ENCODE measurements around the gene OR1L6.

Gene OR1L6

GRCh38 chr9:122767817-122768216 is 25.7 kb downstream of the OR1L6 start:
- H3K4me3 ChIP-seq (ENCODE audit: low read depth, low read length): no peak overlapping the region
- TF ChIP-seq POLR2A (IDR thresholded peaks at IDR 0.05; ENCODE audit: extremely low read depth, insufficient read length) (no peak), MAX (IDR thresholded peaks at IDR 0.05; ENCODE audit: low read depth, low read length) (no peak), MYC (IDR thresholded peaks at IDR 0.05; ENCODE audit: low read depth, low read length) (no peak)
- TF ChIP-seq, protein P1, sequence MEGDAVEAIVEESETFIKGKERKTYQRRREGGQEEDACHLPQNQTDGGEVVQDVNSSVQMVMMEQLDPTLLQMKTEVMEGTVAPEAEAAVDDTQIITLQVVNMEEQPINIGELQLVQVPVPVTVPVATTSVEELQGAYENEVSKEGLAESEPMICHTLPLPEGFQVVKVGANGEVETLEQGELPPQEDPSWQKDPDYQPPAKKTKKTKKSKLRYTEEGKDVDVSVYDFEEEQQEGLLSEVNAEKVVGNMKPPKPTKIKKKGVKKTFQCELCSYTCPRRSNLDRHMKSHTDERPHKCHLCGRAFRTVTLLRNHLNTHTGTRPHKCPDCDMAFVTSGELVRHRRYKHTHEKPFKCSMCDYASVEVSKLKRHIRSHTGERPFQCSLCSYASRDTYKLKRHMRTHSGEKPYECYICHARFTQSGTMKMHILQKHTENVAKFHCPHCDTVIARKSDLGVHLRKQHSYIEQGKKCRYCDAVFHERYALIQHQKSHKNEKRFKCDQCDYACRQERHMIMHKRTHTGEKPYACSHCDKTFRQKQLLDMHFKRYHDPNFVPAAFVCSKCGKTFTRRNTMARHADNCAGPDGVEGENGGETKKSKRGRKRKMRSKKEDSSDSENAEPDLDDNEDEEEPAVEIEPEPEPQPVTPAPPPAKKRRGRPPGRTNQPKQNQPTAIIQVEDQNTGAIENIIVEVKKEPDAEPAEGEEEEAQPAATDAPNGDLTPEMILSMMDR (IDR thresholded peaks at IDR 0.05; ENCODE audit: low read depth, low read length): no peak
- no peak for DNase-seq (ENCODE audit: low read depth)

DNA sequence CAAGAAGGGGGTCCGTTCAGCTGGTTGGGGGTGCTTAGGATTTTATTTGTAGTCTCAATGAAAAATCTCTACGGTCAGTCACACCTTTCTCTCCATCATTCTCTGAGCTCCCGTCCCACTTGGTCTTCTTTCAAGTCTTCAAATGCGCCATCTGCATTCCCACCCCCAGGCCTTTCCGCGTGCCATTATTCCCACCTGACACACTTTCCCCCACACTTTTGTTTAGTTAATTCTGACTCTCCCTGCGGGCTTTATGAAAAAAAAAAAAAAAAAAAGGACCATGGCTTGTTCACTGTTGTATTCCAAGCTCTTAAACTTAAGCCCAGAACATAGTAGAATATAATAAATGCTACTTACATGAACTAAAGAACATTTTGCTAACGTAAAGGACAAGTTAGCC is 34.9 kb downstream of the OR1L6 start:
- H3K4me3 ChIP-seq (ENCODE audit: low read depth, low read length): no peak overlapping the region
- TF ChIP-seq MAX (IDR thresholded peaks at IDR 0.05; ENCODE audit: low read depth, low read length) (no peak), MYC (IDR thresholded peaks at IDR 0.05; ENCODE audit: low read depth, low read length) (no peak), POLR2A (IDR thresholded peaks at IDR 0.05; ENCODE audit: extremely low read depth, insufficient read length) (no peak)
- TF ChIP-seq, protein P1 (IDR thresholded peaks at IDR 0.05; ENCODE audit: low read depth, low read length): no peak
- no peak for DNase-seq (ENCODE audit: low read depth)

- no peak overlapping the region for H3K4me3 ChIP-seq (ENCODE audit: low read depth, low read length)
- no peak for TF ChIP-seq MYC (IDR thresholded peaks at IDR 0.05; ENCODE audit: low read depth, low read length)
- TF ChIP-seq, protein P1 (IDR thresholded peaks at IDR 0.05; ENCODE audit: low read depth, low read length): no peak
- no peak for DNase-seq (ENCODE audit: low read depth)
Observed at GRCh38 chr9:122777935-122778627, 36.0 kb downstream of the OR1L6 start.

GRCh38 chr9:122779181-122779580 is 37.1 kb downstream of the OR1L6 start:
- TF ChIP-seq POLR2A (IDR thresholded peaks at IDR 0.05; ENCODE audit: extremely low read depth, insufficient read length) (no peak), MAX (IDR thresholded peaks at IDR 0.05; ENCODE audit: low read depth, low read length) (no peak)
- no peak for DNase-seq (ENCODE audit: low read depth)
- H3K4me3 ChIP-seq (ENCODE audit: low read depth, low read length): no peak overlapping the region

GRCh38 chr9:122780026-122780425 is 37.9 kb downstream of the OR1L6 start:
- H3K4me3 ChIP-seq (ENCODE audit: low read depth, low read length): no peak overlapping the region
- DNase-seq (ENCODE audit: low read depth): no peak
- TF ChIP-seq, protein P1 (IDR thresholded peaks at IDR 0.05; ENCODE audit: low read depth, low read length): no peak
- no peak for TF ChIP-seq MYC (IDR thresholded peaks at IDR 0.05; ENCODE audit: low read depth, low read length)
- no peak for TF ChIP-seq POLR2A (IDR thresholded peaks at IDR 0.05; ENCODE audit: extremely low read depth, insufficient read length)
- no peak for TF ChIP-seq MAX (IDR thresholded peaks at IDR 0.05; ENCODE audit: low read depth, low read length)

GRCh38 chr9:122781671-122782070 is 39.6 kb downstream of the OR1L6 start:
- TF ChIP-seq POLR2A (IDR thresholded peaks at IDR 0.05; ENCODE audit: extremely low read depth, insufficient read length) (no peak), MAX (IDR thresholded peaks at IDR 0.05; ENCODE audit: low read depth, low read length) (no peak), MYC (IDR thresholded peaks at IDR 0.05; ENCODE audit: low read depth, low read length) (no peak)
- TF ChIP-seq, protein P1 (IDR thresholded peaks at IDR 0.05; ENCODE audit: low read depth, low read length): no peak
- DNase-seq (ENCODE audit: low read depth): no peak
- no peak overlapping the region for H3K4me3 ChIP-seq (ENCODE audit: low read depth, low read length)
